ENCODE data around the gene DRC7. TPM values are rescaled to one million over a fixed set of nuclear protein-coding genes. Genes with fewer than 3 reads are reported as not detected.

The DRC7 gene
- total and polyA plus RNA-seq, 10 donors: 0.03 to 2.1 (median 0.15) TPM; not detected in 4

- H3K27ac ChIP-seq: peak overlapping the region in 6 of 8 donors; percentile 43 to 89 (median 80)
- intact Hi-C loops (cut with DNase I; ENCODE audit: low total_unique reads): no loop called here
- peak; percentile 71 for DNase-seq
- TF ChIP-seq CTCF (IDR thresholded peaks at IDR 0.05 in 8 of 11, conservative IDR thresholded peaks at IDR 0.05 in 3 of 11): no peak
- peaks cover 0 to 77% (median 29%) of the 10 kb centered on the region in 6 donors for H3K4me1 ChIP-seq
- H3K4me3 ChIP-seq: peak overlapping the region in 1 of 8 donors; percentile 45
- H3K9me3 ChIP-seq: no peaks in the 10 kb centered on the region
- H3K36me3 ChIP-seq: peaks cover 0 to 19% (median 0%) of the 10 kb centered on the region in 6 donors
- 43 to 66% (median 52%) methylated on average over 4 of the region's 4 CpGs for WGBS, 5 donors
- no peaks in the 10 kb centered on the region for H3K27me3 ChIP-seq (replicated peaks in 1 of 7)
These were observed 3.7 kb upstream of the DRC7 start for GRCh38 chr16:57690782-57691471.

- TF ChIP-seq POLR2AphosphoS5 (IDR thresholded peaks at IDR 0.05) (no peak), POLR2A (IDR thresholded peaks at IDR 0.05) (no peak), CTCF (IDR thresholded peaks at IDR 0.05 in 8 of 11, conservative IDR thresholded peaks at IDR 0.05 in 3 of 11) (no peak)
- intact Hi-C loops (cut with DNase I; ENCODE audit: low total_unique reads): no loop called here
- Histone ChIP-seq H3K27ac (no peak overlapping the region), H3K4me3 (no peak overlapping the region), H3K4me1 (peaks cover 0 to 62% (median 29%) of the 10 kb centered on the region in 6 donors), H3K36me3 (peaks cover 0 to 10% (median 0%) of the 10 kb centered on the region in 6 donors), H3K9me3 (no peaks in the 10 kb centered on the region), H3K27me3 (replicated peaks in 1 of 7) (no peaks in the 10 kb centered on the region)
- WGBS, 5 donors: 59 to 85% (median 72%) methylated on average over 2 of the region's 2 CpGs
- no peak for DNase-seq
These were observed 2.0 kb upstream of the DRC7 start for GRCh38 chr16:57692636-57693035.

- TF ChIP-seq POLR2AphosphoS5 (IDR thresholded peaks at IDR 0.05) (no peak), CTCF (IDR thresholded peaks at IDR 0.05 in 8 of 11, conservative IDR thresholded peaks at IDR 0.05 in 3 of 11) (no peak), POLR2A (IDR thresholded peaks at IDR 0.05) (no peak)
- H3K9me3 ChIP-seq: no peaks in the 10 kb centered on the region
- intact Hi-C loops (cut with DNase I; ENCODE audit: low total_unique reads): no loop called here
- H3K4me1 ChIP-seq: peaks cover 0 to 52% (median 29%) of the 10 kb centered on the region in 6 donors
- peaks cover 0 to 6% (median 0%) of the 10 kb centered on the region in 6 donors for H3K36me3 ChIP-seq
- H3K4me3 ChIP-seq: no peak overlapping the region
- peak overlapping the region in 2 of 8 donors; percentile 76 to 83 for H3K27ac ChIP-seq
- 67 to 86% (median 74%) methylated on average over 4 of the region's 4 CpGs for WGBS, 5 donors
- DNase-seq: no peak
- H3K27me3 ChIP-seq (replicated peaks in 1 of 7): no peaks in the 10 kb centered on the region
These were observed 1.1 kb upstream of the DRC7 start for GRCh38 chr16:57693550-57693949.

- H3K27me3 ChIP-seq (replicated peaks in 1 of 7): no peaks in the 10 kb centered on the region
- H3K4me1 ChIP-seq: peaks cover 0 to 45% (median 27%) of the 10 kb centered on the region in 6 donors
- 61 to 70% (median 65%) methylated on average over 10 of the region's 10 CpGs for WGBS, 5 donors
- intact Hi-C loops (cut with DNase I; ENCODE audit: low total_unique reads): no loop called here
- no peak for DNase-seq
- H3K9me3 ChIP-seq: no peaks in the 10 kb centered on the region
- no peak for TF ChIP-seq POLR2AphosphoS5 (IDR thresholded peaks at IDR 0.05)
- no peak for TF ChIP-seq CTCF (IDR thresholded peaks at IDR 0.05 in 8 of 11, conservative IDR thresholded peaks at IDR 0.05 in 3 of 11)
- no peak for TF ChIP-seq POLR2A (IDR thresholded peaks at IDR 0.05)
- H3K36me3 ChIP-seq: no peaks in the 10 kb centered on the region
- H3K27ac ChIP-seq: peak overlapping the region in 4 of 8 donors; percentile 47 to 83 (median 73)
- H3K4me3 ChIP-seq: peak overlapping the region in 3 of 8 donors; percentile 29 to 66 (median 38)
These were observed 328 bp upstream of the DRC7 start for GRCh38 chr16:57694231-57694724.

Data from spleen (tissue), 11 donors.